HG03520 (cell line): ENCODE measurements around the gene KASH5.

Experiments
- ATAC-seq: cut with Tn5 transposase; IDR thresholded peaks from one replicate; pipeline ENCODE4 v1.9.1; 2021; ENCODE audit warnings: mild to moderate bottlenecking, moderate library complexity; ENCODE audit not compliant: unreplicated experiment

Gene KASH5

GRCh38 chr19:49421039-49421877 lies 33.2 kb downstream of the KASH5 start:
- no peak for ATAC-seq

GRCh38 chr19:49421878-49422202 lies 33.8 kb downstream of the KASH5 start:
- ATAC-seq: no peak

GRCh38 chr19:49422407-49423070 lies 34.5 kb downstream of the KASH5 start:
- ATAC-seq: no peak

GRCh38 chr19:49423071-49423984 lies 35.3 kb downstream of the KASH5 start, which contains the start of gene PTH2:
Gene PTH2, minus strand, starts transcription at chr19:49423441. Its CDS starts 102 bp downstream, at chr19:49423339.
- no peak for ATAC-seq

GRCh38 chr19:49423985-49424303 lies 35.9 kb downstream of the KASH5 start:
- no peak for ATAC-seq

GRCh38 chr19:49425178-49425577 lies 37.1 kb downstream of the KASH5 start, which contains the start of gene GFY:
Gene GFY, plus strand, starts transcription at chr19:49425388. Its CDS starts 1,043 bp downstream, at chr19:49426431.
- ATAC-seq: no peak

- no peak for ATAC-seq
Measured at GRCh38 chr19:49425922-49426592, 38.0 kb downstream of the KASH5 start.

GRCh38 chr19:49427339-49427738 lies 39.3 kb downstream of the KASH5 start:
- no peak for ATAC-seq

- ATAC-seq: no peak
Measured at GRCh38 chr19:49427855-49428546, 40.0 kb downstream of the KASH5 start.

- no peak for ATAC-seq
Measured at GRCh38 chr19:49428547-49429451, 40.8 kb downstream of the KASH5 start.

GRCh38 chr19:49430172-49430677 lies 42.2 kb downstream of the KASH5 start:
- no peak for ATAC-seq

- no peak for ATAC-seq
Measured at GRCh38 chr19:49430678-49431329, 42.8 kb downstream of the KASH5 start.

- no peak for ATAC-seq
Measured at GRCh38 chr19:49431330-49431749, 43.3 kb downstream of the KASH5 start.

GRCh38 chr19:49432141-49433073 lies 44.4 kb downstream of the KASH5 start:
- ATAC-seq: no peak

GRCh38 chr19:49433240-49433901 lies 45.3 kb downstream of the KASH5 start:
- no peak for ATAC-seq

GRCh38 chr19:49434907-49435583 lies 47.0 kb downstream of the KASH5 start:
- ATAC-seq: no peak
